HepG2 (cell line): ENCODE data around the gene TWIST2. TPM values are rescaled to one million over a fixed set of nuclear protein-coding genes. Genes with fewer than 3 reads are reported as not detected.

Experiments
- ATAC-seq: fragments of 200-7000 bp; cut with Tn5 transposase; 3 replicates; pipeline ENCODE4 v1.9.1; 2020; ENCODE audit warnings: mild to moderate bottlenecking, moderate library complexity
- BruUV-seq: library from RNA; stranded (reverse); fragments of 400-500 nt; replicated peaks from 2 replicates; lab custom pipeline; 2021; lab: Mats Ljungman, UMichigan
- CTCF ChIA-PET: fragments of 300-600 bp; formaldehyde crosslinking; extraction: SDS; loops from one replicate; lab custom pipeline; 2021; ENCODE audit warnings: low total read pairs, inconsistent platforms, low intra/inter-chr PET ratio; lab: Yijun Ruan, JAX
- POLR2A ChIA-PET: fragments of 350-600 bp; sonication (Branson Sonifier 250); formaldehyde crosslinking; loops from one replicate; lab custom pipeline; 2020; ENCODE audit warnings: antibody characterized with exemption, inconsistent platforms; lab: Yijun Ruan, JAX
- DNase-seq: peaks from one replicate; pipeline ENCODE4 v3.0.0-alpha.2; 2015; ENCODE audit warnings: low spot score
- FAIRE-seq: peaks from 3 replicates; lab custom pipeline; 2011; peaks lifted over from hg19 to GRCh38; lab: Jason Lieb, UNC
- H2AFZ ChIP-seq: one replicate; pipeline ENCODE4 v1.6.1; 2011; ENCODE audit warnings: low read length, inconsistent platforms
- H3K27ac ChIP-seq: fragments of 300-600 bp; 3 replicates; pipeline ENCODE4 v1.8.0; 2011; ENCODE audit warnings: mixed run types, mild to moderate bottlenecking, mixed read lengths, low read length, inconsistent platforms; ENCODE audit not compliant: insufficient read depth; ENCODE audit errors: extremely low read length
- H3K27me3 ChIP-seq, 2 experiments: fragments of 200-600 bp in 1 of 2; 2 replicates in 1 of 2; 3 replicates in 1 of 2; pipeline versions ENCODE4 v1.6.0 to v1.8.0; 2011; ENCODE audit warnings: low read length in 2 of 2, mild to moderate bottlenecking in 2 of 2, moderate library complexity in 2 of 2, inconsistent platforms in 1 of 2; ENCODE audit not compliant: insufficient read depth in 2 of 2, control insufficient read depth in 1 of 2
- H3K36me3 ChIP-seq, 2 experiments: fragments of 200-600 bp in 1 of 2; replicated peaks in 1 of 2; 2 replicates in 1 of 2; 3 replicates in 1 of 2; pipeline versions ENCODE4 v1.5.1 to v1.8.0; 2011; ENCODE audit warnings: low read length in 2 of 2, inconsistent platforms in 1 of 2; ENCODE audit not compliant: insufficient read depth in 2 of 2, control insufficient read depth in 1 of 2
- H3K4me1 ChIP-seq: 2 replicates; pipeline ENCODE4 v1.5.1; 2012; ENCODE audit warnings: low read length, inconsistent platforms; ENCODE audit not compliant: insufficient read depth
- H3K4me2 ChIP-seq: 2 replicates; pipeline ENCODE4 v1.6.0; 2011; ENCODE audit warnings: low read depth, low read length, inconsistent platforms
- H3K4me3 ChIP-seq, 3 experiments: fragments of 200-600 bp in 1 of 3; sonication (generic), shearing (Covaris generic) in 1 of 3; replicated peaks in 1 of 3; 2 replicates each; pipeline ENCODE4 v1.5.1; 2011 to 2016; ENCODE audit warnings: low read length in 3 of 3, inconsistent platforms in 2 of 3, low read depth in 2 of 3, mild to moderate bottlenecking in 2 of 3, control low read depth in 1 of 3, mixed read lengths in 1 of 3; ENCODE audit not compliant: insufficient read depth in 1 of 3
- H3K79me2 ChIP-seq: one replicate; pipeline ENCODE4 v1.6.1; 2011; ENCODE audit warnings: low read length, inconsistent platforms; ENCODE audit not compliant: insufficient read depth
- H3K9ac ChIP-seq: 2 replicates; pipeline ENCODE4 v1.6.0; 2011; ENCODE audit warnings: mild to moderate bottlenecking, low read depth, low read length, inconsistent platforms; ENCODE audit not compliant: insufficient read depth
- H3K9me3 ChIP-seq: 2 replicates; pipeline ENCODE4 v1.5.1; 2012; ENCODE audit warnings: mild to moderate bottlenecking, low read length
- H4K20me1 ChIP-seq: 2 replicates; pipeline ENCODE4 v1.6.0; 2011; ENCODE audit warnings: inconsistent platforms, mild to moderate bottlenecking, low read length, moderate library complexity; ENCODE audit not compliant: insufficient read depth
- AGO1 ChIP-seq: fragments of 200-400 bp; formaldehyde crosslinking; IDR thresholded peaks from 2 replicates; pipeline ENCODE4 v1.6.1; 2017; ENCODE audit warnings: mild to moderate bottlenecking, low read depth, low read length, moderate library complexity; ENCODE audit not compliant: poor library complexity, severe bottlenecking
- ASH2L ChIP-seq: fragments of 300-600, 200-600 bp; sonication (generic); IDR thresholded peaks from 2 replicates; pipeline ENCODE4 v1.7.0; 2017; ENCODE audit warnings: low read depth, mild to moderate bottlenecking, moderate library complexity, mixed read lengths, low read length; ENCODE audit not compliant: insufficient read length
- BRF2 ChIP-seq: sonication (generic); formaldehyde crosslinking; IDR thresholded peaks from 2 replicates; pipeline ENCODE4 v1.8.1; 2022; ENCODE audit warnings: mild to moderate bottlenecking, missing genetic modification reagents
- DNMT1 ChIP-seq: sonication (generic); formaldehyde crosslinking; IDR thresholded peaks from 2 replicates; pipeline ENCODE4 v1.5.1; 2020; ENCODE audit warnings: mild to moderate bottlenecking, missing genetic modification reagents
- EED ChIP-seq: sonication (generic); formaldehyde crosslinking; IDR thresholded peaks from 2 replicates; pipeline ENCODE4 v1.5.0; 2020; ENCODE audit warnings: mild to moderate bottlenecking, missing genetic modification reagents
- MIER2 ChIP-seq: IDR thresholded peaks from 2 replicates; pipeline ENCODE4 v1.6.1; 2016; ENCODE audit warnings: missing biosample characterization, missing genetic modification reagents
- NFIC ChIP-seq: IDR thresholded peaks from 2 replicates; pipeline ENCODE4 v1.6.1; 2012; ENCODE audit warnings: mild to moderate bottlenecking, low read length, inconsistent platforms
- RFX3 ChIP-seq: IDR thresholded peaks from 2 replicates; pipeline ENCODE4 v1.6.1; 2016; ENCODE audit warnings: missing biosample characterization, missing genetic modification reagents
- ZFP36L2 ChIP-seq: sonication (generic); formaldehyde crosslinking; IDR thresholded peaks from 2 replicates; pipeline ENCODE4 v1.4.0; 2020; ENCODE audit warnings: missing genetic modification reagents
- ZFYVE20 ChIP-seq: sonication (generic); formaldehyde crosslinking; IDR thresholded peaks from 2 replicates; pipeline ENCODE4 v1.8.0; 2023; ENCODE audit warnings: low read depth, mild to moderate bottlenecking, moderate library complexity, missing genetic modification reagents, borderline replicate concordance
- ZNF12 ChIP-seq: sonication (generic); formaldehyde crosslinking; IDR thresholded peaks from 2 replicates; pipeline ENCODE4 v1.5.0; 2020; ENCODE audit warnings: missing genetic modification reagents
- ZNF253 ChIP-seq: sonication (generic); formaldehyde crosslinking; IDR thresholded peaks from 2 replicates; pipeline ENCODE4 v1.8.0; 2022; ENCODE audit warnings: mild to moderate bottlenecking, missing genetic modification reagents, borderline replicate concordance
- ZNF441 ChIP-seq: sonication (generic); formaldehyde crosslinking; IDR thresholded peaks from 2 replicates; pipeline ENCODE4 v1.7.0; 2021; ENCODE audit warnings: missing genetic modification reagents, borderline replicate concordance
- ZNF589 ChIP-seq: sonication (generic); formaldehyde crosslinking; conservative IDR thresholded peaks from 2 replicates; pipeline ENCODE4 v1.8.0; 2022; ENCODE audit warnings: mild to moderate bottlenecking, moderate library complexity, missing genetic modification reagents
- WGBS: methylation state at CpG from one replicate; pipeline ENCODE4 v1.1.6; 2017; ENCODE audit warnings: low lambda C conversion rate; 5-methylcytosine and 5-hydroxymethylcytosine counted together
- in situ Hi-C: cut with HindIII; loops from 2 replicates; pipeline ENCODE4 v1.10.0; 2017; ENCODE audit warnings: low pct_unique_long_range_greater_than_20kb; ENCODE audit not compliant: extremely low pct_ligation_motif_present
- intact Hi-C: fragments of 100-400 bp; cut with micrococcal nuclease; formaldehyde crosslinking; loops from one replicate; pipeline ENCODE4 v1.10.0; 2022; ENCODE audit not compliant: unreplicated experiment
- polyA plus RNA-seq, 8 experiments: library from polyadenylated mRNA; depleted of rRNA in 3 of 8; stranded (reverse) in 7 of 8; unstranded in 1 of 8; fragments of >200 nt; fragmentation: Illumina TruSeq in 4 of 8; extraction: Trizol in 4 of 8; gene quantifications; 2 replicates each; pipeline versions ENCODE4 v1.2.1 to v1.2.3, GENCODE V29; 2011 to 2016; ENCODE audit warnings: low read depth in 4 of 8, missing spikeins in 1 of 8, mixed read lengths in 1 of 8; ENCODE audit not compliant: insufficient read depth in 1 of 8
- total RNA-seq, 5 experiments: library from RNA; depleted of rRNA; stranded (reverse); fragments of >200 nt; fragmentation: Illumina TruSeq; extraction: Trizol; gene quantifications; 2 replicates each; pipeline ENCODE4 v1.2.3, GENCODE V29; 2016; ENCODE audit warnings: low read depth in 1 of 5
- TF ChIP-seq, protein P1 (sequence below): sonication (generic); formaldehyde crosslinking; IDR thresholded peaks from 2 replicates; pipeline ENCODE4 v1.5.0; 2020; ENCODE audit warnings: mild to moderate bottlenecking, missing genetic modification reagents

Gene TWIST2
- total and polyA plus RNA-seq, 2 of the 13 experiments (the other 11 are each of a cell fraction or from before 2014, with no cell fraction given) = 0.08 to 0.11 TPM

DNA sequence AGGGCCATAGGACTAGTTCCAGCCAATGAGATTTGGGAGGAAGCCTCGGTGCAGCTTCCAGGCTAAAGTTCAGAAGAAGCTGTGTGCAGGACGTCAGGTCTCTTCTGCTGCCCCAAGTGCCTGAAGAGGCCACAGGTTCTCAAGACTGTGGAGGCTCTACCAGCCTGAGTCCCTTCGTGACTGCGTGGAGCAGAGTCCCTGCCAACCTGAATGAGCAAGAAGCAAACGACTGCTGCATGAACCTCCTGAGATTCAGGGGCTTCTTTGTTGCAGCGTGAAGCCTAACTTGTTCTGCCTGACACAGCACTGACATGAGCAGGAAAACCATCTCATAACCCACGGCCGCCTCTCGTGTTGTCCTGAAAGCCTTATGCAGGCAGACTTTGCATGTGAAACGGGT, 39.7 kb downstream of the TWIST2 start:
- ChIA-PET POLR2A (no interaction called here), CTCF (no interaction called here)
- Histone ChIP-seq H3K36me3 (no peaks in the 10 kb centered on the region), H3K27me3 (peaks cover 25 to 83% of the 10 kb centered on the region in 2 experiments), H4K20me1 (no peaks in the 10 kb centered on the region), H3K9ac (no peak overlapping the region), H3K79me2 (no peaks in the 10 kb centered on the region), H3K4me2 (no peak overlapping the region), H3K4me3 (no peak overlapping the region), H3K9me3 (no peaks in the 10 kb centered on the region), H2AFZ (no peak overlapping the region), H3K27ac (no peak overlapping the region), H3K4me1 (no peaks in the 10 kb centered on the region)
- peak; percentile 90 for TF ChIP-seq ZNF12 (CRISPR knock-in tag)
- no peak for TF ChIP-seq ZFYVE20
- TF ChIP-seq ASH2L = no peak
- FAIRE-seq (no peak), ATAC-seq (no peak), DNase-seq (no peak)
- in situ Hi-C loops (no loop called here), intact Hi-C loops (no loop called here)
- BruUV-seq = no TSS peak
- 29% methylated on average over 7 of the region's 10 CpGs for WGBS

- CTCF ChIA-PET = no interaction called here
- TF ChIP-seq BRF2 (CRISPR knock-in tag) = no peak
- no peak for TF ChIP-seq ZNF441 (CRISPR knock-in tag)
- no peak for TF ChIP-seq DNMT1 (CRISPR knock-in tag)
- TF ChIP-seq, protein P1, sequence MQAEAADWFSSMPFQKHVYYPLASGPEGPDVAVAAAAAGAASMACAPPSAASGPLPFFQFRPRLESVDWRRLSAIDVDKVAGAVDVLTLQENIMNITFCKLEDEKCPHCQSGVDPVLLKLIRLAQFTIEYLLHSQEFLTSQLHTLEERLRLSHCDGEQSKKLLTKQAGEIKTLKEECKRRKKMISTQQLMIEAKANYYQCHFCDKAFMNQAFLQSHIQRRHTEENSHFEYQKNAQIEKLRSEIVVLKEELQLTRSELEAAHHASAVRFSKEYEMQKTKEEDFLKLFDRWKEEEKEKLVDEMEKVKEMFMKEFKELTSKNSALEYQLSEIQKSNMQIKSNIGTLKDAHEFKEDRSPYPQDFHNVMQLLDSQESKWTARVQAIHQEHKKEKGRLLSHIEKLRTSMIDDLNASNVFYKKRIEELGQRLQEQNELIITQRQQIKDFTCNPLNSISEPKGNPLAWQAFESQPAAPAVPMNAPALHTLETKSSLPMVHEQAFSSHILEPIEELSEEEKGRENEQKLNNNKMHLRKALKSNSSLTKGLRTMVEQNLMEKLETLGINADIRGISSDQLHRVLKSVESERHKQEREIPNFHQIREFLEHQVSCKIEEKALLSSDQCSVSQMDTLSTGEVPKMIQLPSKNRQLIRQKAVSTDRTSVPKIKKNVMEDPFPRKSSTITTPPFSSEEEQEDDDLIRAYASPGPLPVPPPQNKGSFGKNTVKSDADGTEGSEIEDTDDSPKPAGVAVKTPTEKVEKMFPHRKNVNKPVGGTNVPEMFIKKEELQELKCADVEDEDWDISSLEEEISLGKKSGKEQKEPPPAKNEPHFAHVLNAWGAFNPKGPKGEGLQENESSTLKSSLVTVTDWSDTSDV = no peak
- no peak for TF ChIP-seq ZNF589 (CRISPR knock-in tag)
- TF ChIP-seq NFIC = no peak
- TF ChIP-seq ZFP36L2 = no peak
- no peak for TF ChIP-seq AGO1
- no peak for TF ChIP-seq RFX3 (CRISPR knock-in tag)
- TF ChIP-seq ZNF253 (CRISPR knock-in tag) = no peak
- no peak for TF ChIP-seq EED (CRISPR knock-in tag)
- no peak for TF ChIP-seq MIER2 (CRISPR knock-in tag)
Measured at GRCh38 chr2:238888781-238889180, 40.9 kb downstream of the TWIST2 start.

More at GRCh38 chr2:238888781-238889180, 40.9 kb downstream of the TWIST2 start:
- DNase-seq = no peak
- Histone ChIP-seq H3K79me2 (no peaks in the 10 kb centered on the region), H3K4me2 (no peak overlapping the region), H3K4me3 (no peak overlapping the region), H3K27ac (no peak overlapping the region), H3K36me3 (no peaks in the 10 kb centered on the region), H3K27me3 (peaks cover 28 to 79% of the 10 kb centered on the region in 2 experiments), H3K4me1 (no peaks in the 10 kb centered on the region), H3K9ac (no peak overlapping the region), H2AFZ (no peak overlapping the region), H3K9me3 (no peaks in the 10 kb centered on the region), H4K20me1 (no peaks in the 10 kb centered on the region)
- 3% methylated on average over 2 of the region's 2 CpGs for WGBS
- in situ Hi-C loops (no loop called here), intact Hi-C loops (no loop called here)
- FAIRE-seq = no peak
- no TSS peak for BruUV-seq
- POLR2A ChIA-PET = no interaction called here
- ATAC-seq = no peak
